Fibroblast of upper back skin (primary cell): ENCODE data around the gene SLC29A4.
"Not testable (repeated sequence)": the region's sequence is repeated elsewhere in the genome, so short reads cannot be mapped to it uniquely, and the experiment has no call there.

Experiments
- DNase-seq: peaks from one replicate; pipeline ENCODE4 v3.0.0-alpha.2; 2013

The SLC29A4 gene

DNA sequence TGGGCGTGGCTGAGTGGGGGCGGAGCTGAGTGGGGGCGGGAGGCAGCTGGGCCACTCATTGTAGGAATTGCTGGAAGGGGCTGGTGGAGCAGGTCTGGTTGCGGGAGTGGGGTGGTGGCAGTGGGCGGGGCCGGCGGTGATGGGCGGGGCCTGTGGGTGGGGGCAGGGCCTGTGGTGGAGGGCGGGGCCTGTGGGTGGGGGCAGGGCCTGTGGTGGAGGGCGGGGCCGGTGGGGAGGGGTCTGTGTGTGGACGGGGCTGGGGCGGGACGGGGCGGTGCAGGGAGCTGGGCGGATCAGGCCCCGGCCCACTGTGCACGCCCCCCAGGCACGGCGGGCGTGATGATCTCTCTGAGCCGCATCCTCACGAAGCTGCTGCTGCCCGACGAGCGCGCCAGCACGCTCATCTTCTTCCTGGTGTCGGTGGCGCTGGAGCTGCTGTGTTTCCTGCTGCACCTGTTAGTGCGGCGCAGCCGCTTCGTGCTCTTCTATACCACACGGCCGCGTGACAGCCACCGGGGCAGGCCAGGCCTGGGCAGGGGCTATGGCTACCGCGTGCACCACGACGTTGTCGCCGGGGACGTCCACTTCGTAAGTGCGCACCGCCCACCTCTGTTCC is 14.0 kb downstream of the SLC29A4 start:
- no peak for DNase-seq

DNA sequence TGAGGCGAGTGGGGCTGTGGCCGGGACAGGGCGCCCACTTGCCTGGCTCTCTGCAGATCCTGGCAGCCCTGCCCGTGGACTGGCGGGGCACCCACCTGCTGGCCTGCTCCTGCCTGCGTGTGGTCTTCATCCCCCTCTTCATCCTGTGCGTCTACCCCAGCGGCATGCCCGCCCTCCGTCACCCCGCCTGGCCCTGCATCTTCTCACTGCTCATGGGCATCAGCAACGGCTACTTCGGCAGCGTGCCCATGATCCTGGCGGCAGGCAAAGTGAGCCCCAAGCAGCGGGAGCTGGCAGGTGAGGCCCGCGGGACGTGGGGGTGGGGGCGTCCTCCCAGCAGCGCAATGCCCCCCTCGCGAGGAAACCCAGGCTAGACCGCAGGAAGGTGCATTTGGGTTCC is 17.6 kb downstream of the SLC29A4 start:
- no peak for DNase-seq

DNA sequence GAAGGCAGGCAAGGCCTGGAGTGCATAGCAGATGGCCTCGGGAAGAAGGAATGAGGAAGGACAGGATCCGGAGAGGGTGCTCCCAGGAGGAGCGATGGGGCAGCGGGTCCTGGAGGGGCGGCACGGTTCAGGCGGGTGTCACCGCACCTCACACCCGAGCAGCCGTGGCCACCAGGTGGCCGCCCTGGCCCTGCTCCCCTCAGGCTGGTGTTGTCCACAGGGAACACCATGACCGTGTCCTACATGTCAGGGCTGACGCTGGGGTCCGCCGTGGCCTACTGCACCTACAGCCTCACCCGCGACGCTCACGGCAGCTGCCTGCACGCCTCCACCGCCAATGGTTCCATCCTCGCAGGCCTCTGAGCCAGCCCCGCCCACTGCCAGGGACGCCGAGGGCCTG is 19.8 kb downstream of the SLC29A4 start:
- DNase-seq = no peak

DNA sequence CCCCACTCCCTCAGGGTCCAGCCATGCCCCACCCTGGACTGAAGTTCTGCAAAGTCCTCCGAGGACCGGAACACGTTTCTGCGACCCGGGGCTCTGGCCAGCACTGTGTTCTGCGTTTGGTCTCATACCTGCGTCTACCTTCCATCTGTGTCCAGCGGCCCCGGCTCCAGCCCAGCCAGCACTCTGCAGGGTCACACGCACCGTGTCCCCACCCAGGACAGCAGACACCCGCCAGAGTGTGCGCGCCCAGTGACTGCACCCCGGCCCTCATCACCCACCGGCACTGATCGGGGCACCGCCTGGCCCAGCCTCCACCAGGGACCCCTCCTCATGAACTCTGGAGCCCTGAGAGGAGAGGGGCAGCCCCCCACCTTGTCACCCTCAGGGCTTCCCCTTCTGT is 20.3 kb downstream of the SLC29A4 start:
- DNase-seq = no peak

- DNase-seq = no peak
Observed at GRCh38 chr7:5303591-5304505, 21.1 kb downstream of the SLC29A4 start.

- not testable (repeated sequence) for DNase-seq
Observed at GRCh38 chr7:5305050-5305449, 22.3 kb downstream of the SLC29A4 start.

DNA sequence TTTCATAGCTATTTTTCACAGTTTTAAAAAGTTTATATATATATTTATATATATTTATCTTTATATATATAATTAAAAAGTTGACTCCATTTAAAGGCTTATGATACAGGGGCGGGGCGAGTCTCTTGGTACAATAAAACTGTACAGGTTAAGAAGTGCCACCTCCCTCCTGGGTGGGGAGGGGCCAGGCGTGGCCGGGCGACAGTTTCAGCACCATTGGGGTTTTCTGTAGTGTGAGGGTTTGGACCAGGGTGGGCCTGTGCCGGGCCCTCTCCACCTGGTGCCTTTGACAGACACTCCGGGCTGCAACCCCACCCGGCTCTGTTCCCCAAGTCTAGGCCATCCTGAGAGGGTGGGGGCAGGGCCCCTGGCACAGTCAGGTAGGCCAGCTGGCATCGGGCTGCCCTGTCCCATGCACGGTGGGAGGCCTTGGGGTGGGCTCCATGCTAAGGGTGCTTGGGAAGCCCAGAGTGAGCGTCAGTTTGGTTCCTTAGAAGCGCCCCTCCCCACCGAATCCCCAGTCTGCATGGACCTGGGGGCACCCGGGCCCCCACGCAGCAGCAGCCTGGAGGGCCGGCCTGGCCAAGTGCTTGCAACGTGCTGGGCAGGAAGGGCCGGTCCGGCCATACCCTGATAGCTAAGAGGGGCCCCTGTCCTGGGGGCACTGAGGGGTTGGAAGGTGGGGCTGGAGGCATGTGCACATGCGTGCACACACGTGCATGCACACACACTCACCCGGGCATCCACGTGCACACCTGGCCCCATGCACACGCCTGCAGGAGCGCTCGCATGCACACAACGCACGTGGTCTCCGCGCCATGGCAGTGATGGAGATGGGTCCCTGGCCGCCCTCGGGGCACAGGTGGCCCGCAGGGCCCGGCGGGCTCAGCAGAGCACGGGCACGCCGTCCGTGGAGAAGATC is 24.7 kb downstream of the SLC29A4 start:
- not testable (repeated sequence) for DNase-seq

- DNase-seq = no peak
Observed at GRCh38 chr7:5309146-5309545, 26.4 kb downstream of the SLC29A4 start.

GRCh38 chr7:5310822-5311405 is 28.2 kb downstream of the SLC29A4 start:
- DNase-seq = no peak

- not testable (repeated sequence) for DNase-seq
Observed at GRCh38 chr7:5312276-5313070, 29.7 kb downstream of the SLC29A4 start.

- not testable (repeated sequence) for DNase-seq
Observed at GRCh38 chr7:5313076-5313885, 30.5 kb downstream of the SLC29A4 start.

DNA sequence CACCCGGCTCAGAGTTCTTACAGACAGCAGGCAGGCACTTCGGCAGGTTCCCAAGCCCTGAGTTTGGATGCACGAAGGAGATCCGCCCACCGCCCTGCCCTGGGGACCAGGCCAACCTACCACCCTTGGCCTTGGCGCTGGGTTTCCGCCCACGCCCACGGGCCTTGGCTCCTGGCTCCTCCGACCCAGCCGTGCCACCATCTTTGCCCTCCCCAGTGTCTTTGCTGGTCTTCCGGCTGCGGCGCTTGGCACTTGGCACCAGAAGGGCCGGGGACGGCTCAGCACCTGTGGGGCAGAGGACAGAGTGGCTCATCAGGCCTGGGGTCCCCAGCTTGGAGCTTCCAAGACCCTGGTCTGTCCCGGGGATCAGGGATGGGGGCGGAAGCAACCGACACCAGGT is 32.1 kb downstream of the SLC29A4 start:
- DNase-seq = no peak

DNA sequence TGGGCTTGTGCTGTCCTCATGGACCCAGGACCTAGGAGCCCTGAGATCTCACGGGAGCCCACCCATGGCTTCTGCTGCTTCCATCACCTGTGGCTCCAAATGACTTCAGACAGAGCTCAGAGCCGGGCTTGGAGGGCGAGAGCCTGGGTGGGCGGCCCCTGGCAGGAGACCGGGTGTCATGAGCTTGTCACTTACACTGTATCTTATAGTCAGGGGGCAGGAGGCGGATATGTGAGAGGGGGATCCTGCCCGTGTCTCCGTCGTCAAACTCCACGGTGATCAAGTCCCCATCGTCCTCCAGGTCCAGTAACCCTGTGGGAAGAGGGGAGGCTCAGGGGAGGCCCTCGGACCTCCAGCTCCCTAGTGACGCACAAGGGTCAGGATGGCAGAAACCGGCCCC is 33.0 kb downstream of the SLC29A4 start:
- no peak for DNase-seq

GRCh38 chr7:5318613-5319012 is 35.9 kb downstream of the SLC29A4 start:
- DNase-seq = not testable (repeated sequence)

DNA sequence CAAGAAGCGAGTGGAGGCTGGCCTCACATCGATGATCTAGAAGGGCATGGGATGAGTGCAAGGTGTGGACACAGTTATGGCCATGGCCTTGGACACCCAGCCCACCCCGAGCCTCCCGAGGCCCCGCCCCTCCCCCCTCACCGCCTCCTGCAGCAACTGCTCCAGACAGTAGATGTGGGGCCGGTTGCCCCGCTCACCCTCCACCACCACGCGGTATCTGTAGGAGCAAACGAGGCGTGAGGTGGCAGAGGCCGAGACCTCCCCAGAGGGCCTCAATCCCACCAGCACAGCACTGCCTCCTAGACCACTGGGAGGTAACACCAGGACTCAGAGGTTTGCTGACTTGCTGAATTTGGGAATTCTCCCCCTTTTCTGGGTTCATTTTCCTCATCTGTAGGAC is 37.6 kb downstream of the SLC29A4 start:
- no peak for DNase-seq

GRCh38 chr7:5320802-5321396 is 38.2 kb downstream of the SLC29A4 start:
- DNase-seq = no peak

- DNase-seq = no peak
Observed at GRCh38 chr7:5322621-5323410, 40.1 kb downstream of the SLC29A4 start.

DNA sequence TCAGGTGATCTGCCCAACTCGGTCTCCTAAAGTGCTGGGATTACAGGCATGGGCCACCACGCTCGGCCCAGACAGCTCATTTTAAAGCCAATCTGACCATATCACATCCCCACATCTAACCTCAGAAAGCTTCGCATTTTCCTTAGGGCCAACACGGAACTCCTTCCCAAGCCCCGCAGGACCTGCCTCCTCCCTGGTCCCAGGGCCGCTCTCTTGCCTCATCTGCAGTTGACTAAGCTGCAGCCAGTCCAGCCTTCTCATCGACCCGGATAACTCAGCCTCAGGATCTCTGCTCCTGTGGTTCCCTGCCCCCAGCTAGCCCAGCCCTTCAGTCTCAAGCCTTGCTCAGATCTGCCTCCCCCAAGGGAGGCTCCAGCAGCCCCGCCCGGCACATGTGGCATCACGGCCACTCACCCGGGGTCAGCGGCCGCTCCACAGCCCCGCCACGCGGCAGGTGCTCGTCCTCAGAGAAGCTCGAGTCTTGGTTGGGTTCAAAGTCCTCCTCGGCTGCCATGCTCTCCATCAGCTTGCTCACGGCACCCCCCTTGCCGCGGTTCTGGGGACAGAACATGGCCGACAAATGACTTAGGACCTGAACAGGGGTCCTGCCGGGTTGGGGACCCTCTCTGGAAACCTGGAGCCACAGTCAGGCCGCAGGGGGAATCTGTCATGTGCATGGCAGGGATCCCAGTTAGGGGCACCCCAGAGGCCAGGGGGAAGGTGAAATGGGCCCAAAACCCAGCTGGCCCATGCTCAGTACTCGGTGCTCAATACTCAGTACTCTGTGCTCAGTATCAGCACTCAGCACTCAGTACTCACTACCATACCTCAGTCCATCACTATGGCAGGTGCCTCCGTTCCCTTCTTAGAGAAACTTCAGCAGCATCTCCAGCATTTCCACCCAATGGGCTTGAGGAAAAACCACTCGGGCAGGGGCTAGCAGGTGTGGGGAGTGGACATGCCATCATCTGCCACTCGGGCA is 41.3 kb downstream of the SLC29A4 start:
- DNase-seq = not testable (repeated sequence)

- DNase-seq = no peak
Observed at GRCh38 chr7:5324961-5325360, 42.2 kb downstream of the SLC29A4 start.
